MCF 10A (cell line): Measurements from ENCODE around the gene RAD51B. TPM values are rescaled to one million over a fixed set of nuclear protein-coding genes. Genes with fewer than 3 reads are reported as not detected.

Source experiments
- BruUV-seq: library from RNA; stranded (reverse); fragments of 400-500 nt; replicated peaks from 2 replicates; lab custom pipeline; 2021; lab: Mats Ljungman, UMichigan
- CTCF ChIA-PET: fragments of 300-600 bp; sonication (Branson Sonifier 250); formaldehyde crosslinking; extraction: SDS; loops from one replicate; lab custom pipeline; 2021; ENCODE audit warnings: antibody characterized with exemption, inconsistent platforms; lab: Yijun Ruan, JAX
- POLR2A ChIA-PET: fragments of 300-600, 350-650 bp; sonication (Branson Sonifier 250); formaldehyde crosslinking; extraction: SDS; loops from one replicate; lab custom pipeline; 2020; ENCODE audit warnings: antibody characterized with exemption, inconsistent platforms; lab: Yijun Ruan, JAX
- DNase-seq: peaks from one replicate; pipeline ENCODE4 v3.0.0-alpha.2; 2018; ENCODE audit not compliant: unreplicated experiment
- H3K27ac Mint-ChIP-seq: one replicate; pipeline ENCODE4 v1.8.0; 2022; ENCODE audit warnings: mild to moderate bottlenecking, low read depth, mixed read lengths; ENCODE audit not compliant: unreplicated experiment
- H3K27me3 Mint-ChIP-seq: one replicate; pipeline ENCODE4 v1.8.0; 2022; ENCODE audit warnings: mixed read lengths; ENCODE audit not compliant: insufficient read depth, unreplicated experiment
- H3K36me3 Mint-ChIP-seq: one replicate; pipeline ENCODE4 v1.8.0; 2022; ENCODE audit warnings: mild to moderate bottlenecking, moderate library complexity, mixed read lengths; ENCODE audit not compliant: insufficient read depth, unreplicated experiment
- H3K4me1 Mint-ChIP-seq: one replicate; pipeline ENCODE4 v1.8.0; 2022; ENCODE audit warnings: mixed read lengths; ENCODE audit not compliant: insufficient read depth, unreplicated experiment
- H3K4me3 Mint-ChIP-seq: one replicate; pipeline ENCODE4 v1.8.0; 2022; ENCODE audit warnings: mild to moderate bottlenecking, moderate library complexity, mixed read lengths; ENCODE audit not compliant: unreplicated experiment
- H3K9me3 Mint-ChIP-seq: one replicate; pipeline ENCODE4 v1.8.0; 2022; ENCODE audit warnings: mixed read lengths; ENCODE audit not compliant: unreplicated experiment
- intact Hi-C: fragments of 100-400 bp; cut with micrococcal nuclease; formaldehyde crosslinking; loops from 2 replicates; pipeline ENCODE4 v1.14.1; 2022
- total RNA-seq: library from RNA; stranded (reverse); gene quantifications from 2 replicates; pipeline ENCODE4 v1.2.3, GENCODE V29; 2022
- TF ChIP-seq, protein P1 (sequence below): fragments of 200-600 bp; IDR thresholded peaks from one replicate; pipeline ENCODE4 v1.8.0; 2022; ENCODE audit warnings: antibody characterized with exemption, mild to moderate bottlenecking; ENCODE audit not compliant: unreplicated experiment

The RAD51B gene
- total RNA-seq, 1 experiment from 2014 or later = 14.6 TPM

DNA sequence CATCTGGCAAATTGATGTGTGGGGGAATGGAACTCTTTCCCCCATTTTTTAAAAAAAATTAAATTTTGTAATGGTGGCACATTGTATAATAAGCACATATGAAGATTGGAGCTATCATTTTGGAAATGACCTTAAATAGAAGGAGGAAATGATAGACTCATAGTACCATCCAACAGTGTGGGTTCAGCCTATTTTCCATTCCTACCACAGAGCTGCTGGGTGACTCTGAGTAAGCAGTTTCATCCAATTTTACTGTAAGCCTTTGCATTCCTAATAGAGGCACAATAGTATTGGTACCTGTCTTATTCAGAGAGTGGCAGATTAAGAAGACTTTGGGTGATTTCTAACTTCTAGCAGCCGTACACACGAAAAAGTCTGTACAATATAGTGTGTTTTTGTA is 304.5 kb downstream of the RAD51B start:
- no peak overlapping the region for H3K27ac Mint-ChIP-seq
- no peak overlapping the region for H3K4me3 Mint-ChIP-seq
- H3K36me3 Mint-ChIP-seq = no peaks in the 10 kb centered on the region
- DNase-seq = no peak
- CTCF ChIA-PET = interaction anchor here (0.7 to 1.2 kb wide), 2 partner anchors 30 to 124 kb away, joined by 3 read pairs; no protein-coding TSS in a partner anchor
- intact Hi-C loops = no loop called here
- BruUV-seq = no TSS peak
- H3K4me1 Mint-ChIP-seq = peaks cover 16% of the 10 kb centered on the region
- TF ChIP-seq, protein P1, sequence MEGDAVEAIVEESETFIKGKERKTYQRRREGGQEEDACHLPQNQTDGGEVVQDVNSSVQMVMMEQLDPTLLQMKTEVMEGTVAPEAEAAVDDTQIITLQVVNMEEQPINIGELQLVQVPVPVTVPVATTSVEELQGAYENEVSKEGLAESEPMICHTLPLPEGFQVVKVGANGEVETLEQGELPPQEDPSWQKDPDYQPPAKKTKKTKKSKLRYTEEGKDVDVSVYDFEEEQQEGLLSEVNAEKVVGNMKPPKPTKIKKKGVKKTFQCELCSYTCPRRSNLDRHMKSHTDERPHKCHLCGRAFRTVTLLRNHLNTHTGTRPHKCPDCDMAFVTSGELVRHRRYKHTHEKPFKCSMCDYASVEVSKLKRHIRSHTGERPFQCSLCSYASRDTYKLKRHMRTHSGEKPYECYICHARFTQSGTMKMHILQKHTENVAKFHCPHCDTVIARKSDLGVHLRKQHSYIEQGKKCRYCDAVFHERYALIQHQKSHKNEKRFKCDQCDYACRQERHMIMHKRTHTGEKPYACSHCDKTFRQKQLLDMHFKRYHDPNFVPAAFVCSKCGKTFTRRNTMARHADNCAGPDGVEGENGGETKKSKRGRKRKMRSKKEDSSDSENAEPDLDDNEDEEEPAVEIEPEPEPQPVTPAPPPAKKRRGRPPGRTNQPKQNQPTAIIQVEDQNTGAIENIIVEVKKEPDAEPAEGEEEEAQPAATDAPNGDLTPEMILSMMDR = no peak
- POLR2A ChIA-PET = interaction anchor here (0.6 to 2.7 kb wide), 8 partner anchors 10 to 183 kb away, joined by 3 to 14 read pairs (median 4); no protein-coding TSS in a partner anchor
- no peaks in the 10 kb centered on the region for H3K9me3 Mint-ChIP-seq
- no peaks in the 10 kb centered on the region for H3K27me3 Mint-ChIP-seq

DNA sequence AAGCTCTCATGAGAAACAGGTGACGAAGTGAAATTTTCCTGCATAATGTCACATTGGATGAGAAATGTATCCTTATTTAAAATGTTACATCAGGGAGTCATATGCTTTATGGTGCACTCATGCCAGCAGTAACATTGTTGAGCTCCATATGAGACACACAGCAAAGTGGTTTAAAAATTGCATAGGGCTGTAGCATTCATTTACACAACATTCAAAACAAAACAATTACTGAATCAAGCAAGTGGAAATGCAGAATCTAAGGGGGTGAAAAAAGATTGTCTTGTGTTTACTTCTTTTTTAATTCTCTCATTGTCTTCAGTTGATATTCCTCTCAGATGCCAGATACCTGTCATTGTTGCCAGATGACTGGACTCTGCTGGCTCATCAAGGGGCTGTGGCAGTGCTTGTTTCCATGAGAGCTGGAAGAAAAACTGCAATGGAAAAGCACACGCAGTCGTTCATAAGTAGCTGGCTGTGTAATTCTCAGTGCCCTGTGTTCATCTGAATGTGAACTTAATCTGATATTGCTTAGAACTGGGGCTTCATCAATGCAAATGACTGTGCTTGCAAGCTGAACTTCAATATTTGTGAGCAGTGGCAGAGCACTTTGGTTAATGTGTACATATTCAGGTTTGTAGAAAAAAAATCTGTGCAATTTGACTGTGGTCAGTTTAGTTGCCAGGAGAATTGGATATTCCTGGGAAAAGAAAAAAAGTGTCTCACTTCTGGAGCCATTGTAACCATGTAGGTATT is 305.6 kb downstream of the RAD51B start:
- peaks cover 16% of the 10 kb centered on the region for H3K4me1 Mint-ChIP-seq
- H3K27ac Mint-ChIP-seq = peak overlapping the region; percentile 76
- no peaks in the 10 kb centered on the region for H3K9me3 Mint-ChIP-seq
- TF ChIP-seq, protein P1 = no peak
- POLR2A ChIA-PET = interaction anchor here (0.6 to 2.7 kb wide), 12 partner anchors 9 to 668 kb away, joined by 3 to 14 read pairs (median 4); partner anchors contain the start of gene ZFP36L1
- no peak overlapping the region for H3K4me3 Mint-ChIP-seq
- no TSS peak for BruUV-seq
- no peaks in the 10 kb centered on the region for H3K27me3 Mint-ChIP-seq
- DNase-seq = no peak
- intact Hi-C loops = no loop called here
- H3K36me3 Mint-ChIP-seq = no peaks in the 10 kb centered on the region
- CTCF ChIA-PET = interaction anchor here (0.6 to 1.8 kb wide), 5 partner anchors 31 to 899 kb away, joined by 3 to 7 read pairs (median 3); no protein-coding TSS in a partner anchor

GRCh38 chr14:68127166-68127565 is 307.6 kb downstream of the RAD51B start:
- H3K27me3 Mint-ChIP-seq = no peaks in the 10 kb centered on the region
- intact Hi-C loops = no loop called here
- H3K9me3 Mint-ChIP-seq = no peaks in the 10 kb centered on the region
- DNase-seq = no peak
- H3K36me3 Mint-ChIP-seq = no peaks in the 10 kb centered on the region
- no peak overlapping the region for H3K4me3 Mint-ChIP-seq
- BruUV-seq = no TSS peak
- TF ChIP-seq, protein P1 = no peak
- CTCF ChIA-PET = interaction anchor here (0.5 kb wide), 1 partner anchor 156 kb away, joined by 4 read pairs; no protein-coding TSS in a partner anchor
- H3K27ac Mint-ChIP-seq = no peak overlapping the region
- peaks cover 16% of the 10 kb centered on the region for H3K4me1 Mint-ChIP-seq
- POLR2A ChIA-PET = interaction anchor here (0.5 to 1.7 kb wide), 3 partner anchors 10 to 1064 kb away, joined by 3 to 6 read pairs (median 3); partner anchors contain the start of gene EXD2

- H3K4me1 Mint-ChIP-seq = peaks cover 11% of the 10 kb centered on the region
- intact Hi-C loops = no loop called here
- no peaks in the 10 kb centered on the region for H3K36me3 Mint-ChIP-seq
Measured at GRCh38 chr14:68131907-68132306, 312.3 kb downstream of the RAD51B start.

More at GRCh38 chr14:68131907-68132306, 312.3 kb downstream of the RAD51B start:
- CTCF ChIA-PET = no interaction called here
- no peaks in the 10 kb centered on the region for H3K27me3 Mint-ChIP-seq
- no peaks in the 10 kb centered on the region for H3K9me3 Mint-ChIP-seq
- no TSS peak for BruUV-seq
- POLR2A ChIA-PET = interaction anchor here (0.8 to 1.9 kb wide), 3 partner anchors 12 to 79 kb away, joined by 3 to 5 read pairs (median 4); no protein-coding TSS in a partner anchor
- DNase-seq = no peak
- no peak overlapping the region for H3K4me3 Mint-ChIP-seq
- TF ChIP-seq, protein P1 = no peak
- H3K27ac Mint-ChIP-seq = no peak overlapping the region
